D721Med (cell line): ENCODE measurements around the gene TRIM63.
A peak's percentile ranks its signal among the peaks of the same experiment; 100 is the strongest.
"Not testable (repeated sequence)": the region's sequence is repeated elsewhere in the genome, so short reads cannot be mapped to it uniquely, and the experiment has no call there.

Experiments used
- DNase-seq: peaks from one replicate; pipeline ENCODE4 v3.0.0; 2011; ENCODE audit warnings: low spot score; ENCODE audit not compliant: insufficient read length
- FAIRE-seq: peaks from 2 replicates; lab custom pipeline; 2011; peaks lifted over from hg19 to GRCh38; lab: Jason Lieb, UNC
- CTCF ChIP-seq: IDR thresholded peaks from 2 replicates; pipeline ENCODE4 v1.5.1; 2012; ENCODE audit warnings: mild to moderate bottlenecking, control low read depth; ENCODE audit not compliant: insufficient read depth; ENCODE audit errors: missing control alignments

The TRIM63 gene

GRCh38 chr1:26067432-26067911 lies at the start of gene TRIM63:
TSS of gene TRIM63 (minus strand) at chr1:26067630. CDS start at chr1:26067494, 136 bp downstream.
- no peak for DNase-seq
- no peak for TF ChIP-seq CTCF
- no peak for FAIRE-seq

GRCh38 chr1:26114165-26114927 lies 46.9 kb upstream of the TRIM63 start:
- TF ChIP-seq CTCF = no peak
- no peak for DNase-seq
- FAIRE-seq = no peak

GRCh38 chr1:26112407-26112775 lies 45.0 kb upstream of the TRIM63 start:
- DNase-seq (no peak), FAIRE-seq (no peak)
- no peak for TF ChIP-seq CTCF

- FAIRE-seq = no peak
- DNase-seq = peak; percentile 37
- TF ChIP-seq CTCF = no peak
Measured at GRCh38 chr1:26111530-26112406, 44.3 kb upstream of the TRIM63 start, which contains the start of gene PDIK1L. TSS of gene PDIK1L (plus strand) at chr1:26111824. CDS start at chr1:26114309, 2,485 bp downstream.

GRCh38 chr1:26110731-26111529 lies 43.5 kb upstream of the TRIM63 start:
- FAIRE-seq (no peak), DNase-seq (peak; percentile 43)
- TF ChIP-seq CTCF = no peak

- TF ChIP-seq CTCF = no peak
- DNase-seq = no peak
- no peak for FAIRE-seq
Measured at GRCh38 chr1:26109229-26110164, 42.1 kb upstream of the TRIM63 start.

- not testable (repeated sequence) for FAIRE-seq, DNase-seq
Measured at GRCh38 chr1:26105226-26105548, 37.8 kb upstream of the TRIM63 start.
